Measurements from ENCODE around the gene RAF1.

GRCh38 chr3:12603969-12604368 lies 59.9 kb downstream of the RAF1 start:
- TF ChIP-seq POLR2AphosphoS5 (IDR thresholded peaks at IDR 0.05; ENCODE audit: low read depth, low read length), result no peak
- no peak for TF ChIP-seq POLR2A (IDR thresholded peaks at IDR 0.05; ENCODE audit: low read depth, low read length)
- TF ChIP-seq POU2F2 (IDR thresholded peaks at IDR 0.05; ENCODE audit: low read depth, low read length), result no peak
- no peak for TF ChIP-seq SPI1 (IDR thresholded peaks at IDR 0.05; ENCODE audit: low read depth, low read length)
- no peak for TF ChIP-seq TAF1 (IDR thresholded peaks at IDR 0.05; ENCODE audit: low read depth, low read length)
- TF ChIP-seq PAX5 (IDR thresholded peaks at IDR 0.05; ENCODE audit: insufficient read depth, low read length, severe bottlenecking), result no peak

Data from GM12891 (cell line).